Mesenchymal stem cell (in vitro differentiated cells and primary cell): ENCODE results near the gene PRKG1.

Experiments used
- DNase-seq: peaks from one replicate; pipeline ENCODE4 v3.0.0-alpha.2; 2013
- H2AFZ ChIP-seq: one replicate; pipeline ENCODE4 v1.6.1; 2013; ENCODE audit warnings: low read depth, mild to moderate bottlenecking, control low read depth, inconsistent platforms, low read length, moderate library complexity
- H2AK5ac ChIP-seq: 2 replicates; pipeline ENCODE4 v1.6.1; 2013; ENCODE audit warnings: low read length, moderate library complexity, mild to moderate bottlenecking, inconsistent platforms; ENCODE audit not compliant: severe bottlenecking
- H2BK120ac ChIP-seq: one replicate; pipeline ENCODE4 v1.6.1; 2013; ENCODE audit warnings: low read depth, mild to moderate bottlenecking, inconsistent platforms, low read length, moderate library complexity
- H2BK12ac ChIP-seq, 2 experiments: one replicate each; pipeline ENCODE4 v1.6.1; 2013; ENCODE audit warnings: inconsistent platforms in 2 of 2, low read length in 2 of 2, mild to moderate bottlenecking in 2 of 2, moderate library complexity in 2 of 2, control low read depth in 1 of 2
- H2BK15ac ChIP-seq: one replicate; pipeline ENCODE4 v1.6.1; 2013; ENCODE audit warnings: mild to moderate bottlenecking, low read depth, inconsistent platforms; ENCODE audit not compliant: poor library complexity, severe bottlenecking
- H2BK5ac ChIP-seq: 2 replicates; pipeline ENCODE4 v1.6.1; 2013; ENCODE audit warnings: low read depth, mild to moderate bottlenecking, low read length, control low read depth, inconsistent platforms; ENCODE audit not compliant: poor library complexity, severe bottlenecking
- H3K14ac ChIP-seq, 2 experiments: one replicate each; pipeline ENCODE4 v1.6.1; 2013; ENCODE audit warnings: inconsistent platforms in 2 of 2, low read length in 2 of 2, control low read depth in 1 of 2, mild to moderate bottlenecking in 1 of 2, moderate library complexity in 1 of 2
- H3K18ac ChIP-seq, 2 experiments: one replicate each; pipeline ENCODE4 v1.6.1; 2013; ENCODE audit warnings: inconsistent platforms in 2 of 2, low read length in 2 of 2, control low read depth in 1 of 2, low read depth in 1 of 2, mild to moderate bottlenecking in 1 of 2
- H3K23ac ChIP-seq, 2 experiments: one replicate each; pipeline ENCODE4 v1.6.1; 2013; ENCODE audit warnings: inconsistent platforms in 2 of 2, low read length in 2 of 2, mild to moderate bottlenecking in 2 of 2, moderate library complexity in 2 of 2, control low read depth in 1 of 2
- H3K27ac ChIP-seq: 2 replicates; pipeline ENCODE4 v1.5.1; 2013; ENCODE audit warnings: mild to moderate bottlenecking, moderate library complexity, low read length, control low read depth, inconsistent platforms; ENCODE audit not compliant: poor library complexity, severe bottlenecking
- H3K27me3 ChIP-seq, 2 experiments: 2 replicates each; pipeline versions ENCODE4 v1.6.1 to v1.7.0; 2013; ENCODE audit warnings: low read length in 2 of 2, mild to moderate bottlenecking in 2 of 2, moderate library complexity in 2 of 2, control low read depth in 1 of 2, inconsistent platforms in 1 of 2; ENCODE audit not compliant: control insufficient read depth in 1 of 2, insufficient read depth in 1 of 2
- H3K36me3 ChIP-seq, 2 experiments: 2 replicates each; pipeline versions ENCODE4 v1.6.1 to v1.7.0; 2013; ENCODE audit warnings: low read length in 2 of 2, control low read depth in 1 of 2, inconsistent platforms in 1 of 2, low read depth in 1 of 2, mild to moderate bottlenecking in 1 of 2; ENCODE audit not compliant: insufficient read depth in 2 of 2, control insufficient read depth in 1 of 2
- H3K4ac ChIP-seq, 2 experiments: one replicate each; pipeline ENCODE4 v1.6.1; 2013; ENCODE audit warnings: inconsistent platforms in 2 of 2, low read length in 2 of 2, mild to moderate bottlenecking in 2 of 2, moderate library complexity in 2 of 2, control low read depth in 1 of 2, low read depth in 1 of 2
- H3K4me1 ChIP-seq: 2 replicates; pipeline ENCODE4 v1.6.1; 2013; ENCODE audit warnings: low read depth, low read length, control low read depth; ENCODE audit not compliant: control insufficient read depth, insufficient read depth
- H3K4me2 ChIP-seq: 2 replicates; pipeline ENCODE4 v1.6.1; 2013; ENCODE audit warnings: low read length, mild to moderate bottlenecking, inconsistent platforms; ENCODE audit not compliant: poor library complexity, severe bottlenecking
- H3K4me3 ChIP-seq, 2 experiments: 2 replicates each; pipeline versions ENCODE4 v1.5.1 to v1.7.0; 2013; ENCODE audit warnings: low read length in 2 of 2, mild to moderate bottlenecking in 2 of 2, control low read depth in 1 of 2, low read depth in 1 of 2; ENCODE audit not compliant: insufficient read depth in 1 of 2
- H3K79me1 ChIP-seq: replicated peaks from 2 replicates; pipeline ENCODE4 v1.6.1; 2013; ENCODE audit warnings: mild to moderate bottlenecking, control low read depth, low read length, inconsistent platforms; ENCODE audit not compliant: poor library complexity, severe bottlenecking
- H3K9ac ChIP-seq: 2 replicates; pipeline ENCODE4 v1.7.0; 2013; ENCODE audit warnings: mild to moderate bottlenecking, low read length, moderate library complexity
- H3K9me3 ChIP-seq: 2 replicates; pipeline ENCODE4 v1.7.0; 2013; ENCODE audit warnings: mild to moderate bottlenecking, low read length; ENCODE audit not compliant: control insufficient read depth
- H4K8ac ChIP-seq: one replicate; pipeline ENCODE4 v1.6.1; 2013; ENCODE audit warnings: inconsistent platforms, mild to moderate bottlenecking, low read length, moderate library complexity
- H4K91ac ChIP-seq: one replicate; pipeline ENCODE4 v1.6.1; 2013; ENCODE audit warnings: mild to moderate bottlenecking, low read length, inconsistent platforms
- WGBS: methylation state at CpG from one replicate; pipeline ENCODE4 v1.1.7; 2013; ENCODE audit warnings: mixed read lengths; 5-methylcytosine and 5-hydroxymethylcytosine counted together

PRKG1 gene

DNA sequence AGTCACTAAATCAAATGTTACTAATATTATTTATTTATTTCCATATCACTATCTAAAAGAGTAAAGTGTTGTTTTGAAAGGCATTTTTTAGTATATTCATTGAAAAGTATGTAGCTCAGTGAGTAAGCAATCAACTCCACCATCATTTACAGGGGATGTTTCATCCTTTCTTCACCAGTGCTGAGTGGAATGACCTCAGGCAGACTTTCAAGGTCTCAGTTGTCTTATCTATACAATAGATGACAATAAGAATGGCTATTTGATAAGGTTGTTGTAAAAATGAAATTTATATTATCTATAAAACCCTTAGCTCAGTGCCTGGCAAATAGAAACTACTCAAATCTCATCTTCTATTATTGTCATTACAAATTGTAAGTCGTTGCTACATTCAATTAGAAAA lies 829.4 kb downstream of the PRKG1 start:
- Histone ChIP-seq H3K36me3 (no peaks in the 10 kb centered on the region), H3K4me1 (no peaks in the 10 kb centered on the region), H2BK15ac (no peak overlapping the region), H3K23ac (no peak overlapping the region), H3K27me3 (no peaks in the 10 kb centered on the region), H3K18ac (no peak overlapping the region), H4K8ac (no peak overlapping the region), H2BK12ac (no peak overlapping the region), H2BK5ac (no peak overlapping the region), H4K91ac (no peak overlapping the region), H2AFZ (no peak overlapping the region), H3K9me3 (no peaks in the 10 kb centered on the region), H3K14ac (no peak overlapping the region), H3K4ac (no peak overlapping the region), H3K79me1 (no peaks in the 10 kb centered on the region), H2BK120ac (no peak overlapping the region), H3K27ac (no peak overlapping the region), H3K4me3 (no peak overlapping the region), H2AK5ac (no peak overlapping the region), H3K9ac (no peak overlapping the region), H3K4me2 (no peak overlapping the region)
- DNase-seq = no peak
- WGBS = 100% methylated on average over 1 of the region's 1 CpG

DNA sequence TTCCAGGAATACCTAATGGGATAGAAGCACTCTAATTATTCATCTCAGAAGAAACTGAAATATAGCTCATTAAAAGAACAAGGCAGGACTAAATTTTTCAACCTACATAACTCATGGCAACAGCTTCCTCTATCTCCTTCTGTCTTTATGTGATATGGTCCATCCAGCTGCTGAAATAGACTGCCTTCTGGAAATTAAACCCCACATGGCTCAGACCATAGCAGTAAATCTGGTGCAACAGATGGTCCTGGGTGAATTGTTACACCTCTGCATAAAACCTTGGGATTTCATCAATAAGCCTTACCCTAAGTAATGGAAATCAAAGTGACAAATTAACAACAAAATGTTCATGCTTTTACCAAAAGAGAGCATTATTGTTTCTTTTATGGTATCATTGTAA lies 830.7 kb downstream of the PRKG1 start:
- no peak overlapping the region for H2BK120ac ChIP-seq

DNA sequence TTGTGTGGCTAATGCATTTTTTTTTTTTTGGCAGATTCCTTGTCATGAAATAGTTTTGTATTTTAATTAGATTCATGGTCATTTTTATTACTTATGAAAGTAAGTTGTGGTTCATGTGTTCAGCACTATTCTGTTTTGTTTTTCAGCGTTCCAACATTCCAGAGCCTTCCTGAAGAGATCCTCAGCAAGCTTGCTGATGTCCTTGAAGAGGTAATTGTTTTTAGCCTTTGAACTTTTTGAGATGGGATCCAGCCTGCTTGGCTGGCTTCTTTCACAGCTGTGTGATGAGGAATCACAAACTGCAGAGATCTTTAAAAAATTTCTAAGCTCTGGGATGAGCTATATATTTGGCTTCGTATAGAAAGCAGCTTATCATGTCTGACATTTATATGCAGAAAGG lies 833.1 kb downstream of the PRKG1 start:
- H3K4me1 ChIP-seq = no peaks in the 10 kb centered on the region
- no peaks in the 10 kb centered on the region for H3K79me1 ChIP-seq
- no peak overlapping the region for H2BK5ac ChIP-seq
- H4K91ac ChIP-seq = no peak overlapping the region
- 77% methylated on average over 1 of the region's 2 CpGs for WGBS
- H2BK12ac ChIP-seq = no peak overlapping the region
- H3K4me2 ChIP-seq = no peak overlapping the region
- H2AK5ac ChIP-seq = no peak overlapping the region
- no peaks in the 10 kb centered on the region for H3K27me3 ChIP-seq
- H2AFZ ChIP-seq = no peak overlapping the region
- H2BK15ac ChIP-seq = no peak overlapping the region
- no peak overlapping the region for H3K27ac ChIP-seq
- H3K14ac ChIP-seq = no peak overlapping the region
- H3K4ac ChIP-seq = no peak overlapping the region
- H3K9me3 ChIP-seq = no peaks in the 10 kb centered on the region
- no peak overlapping the region for H4K8ac ChIP-seq
- no peak overlapping the region for H3K23ac ChIP-seq
- H3K18ac ChIP-seq = no peak overlapping the region
- no peak for DNase-seq
- H3K4me3 ChIP-seq = no peak overlapping the region
- H2BK120ac ChIP-seq = no peak overlapping the region
- no peak overlapping the region for H3K9ac ChIP-seq
- no peaks in the 10 kb centered on the region for H3K36me3 ChIP-seq

More for the DNA sequence above, 830.7 kb downstream of the PRKG1 start:
- Histone ChIP-seq H3K18ac (no peak overlapping the region), H2BK15ac (no peak overlapping the region), H3K9ac (no peak overlapping the region), H4K91ac (no peak overlapping the region), H3K23ac (no peak overlapping the region), H2AK5ac (no peak overlapping the region), H3K4me2 (no peak overlapping the region), H3K9me3 (no peaks in the 10 kb centered on the region), H4K8ac (no peak overlapping the region), H3K27me3 (no peaks in the 10 kb centered on the region), H3K4me3 (no peak overlapping the region), H3K14ac (no peak overlapping the region), H3K27ac (no peak overlapping the region), H2AFZ (no peak overlapping the region), H2BK5ac (no peak overlapping the region), H2BK12ac (no peak overlapping the region), H3K4me1 (no peaks in the 10 kb centered on the region), H3K79me1 (no peaks in the 10 kb centered on the region), H3K36me3 (no peaks in the 10 kb centered on the region), H3K4ac (no peak overlapping the region)
- no peak for DNase-seq

DNA sequence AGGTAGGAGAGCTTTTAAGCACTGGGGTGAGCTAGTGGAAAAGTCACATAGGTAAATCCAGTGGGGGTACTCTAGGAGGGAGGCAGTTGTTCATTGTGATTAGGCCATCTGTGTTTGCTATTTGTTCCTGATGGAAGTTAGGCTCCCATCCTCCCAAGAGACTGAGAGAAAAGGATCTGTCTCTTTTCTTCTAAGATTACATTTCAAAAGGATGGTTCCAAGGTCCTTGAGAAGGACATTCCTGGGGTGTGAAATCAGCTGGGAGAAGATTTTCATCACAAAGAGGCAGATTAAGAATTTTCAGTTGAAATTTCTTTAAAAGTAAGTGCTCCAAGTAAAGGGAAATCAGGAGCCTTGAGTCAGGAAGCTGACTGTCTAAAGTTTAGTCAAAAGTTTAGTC lies 835.9 kb downstream of the PRKG1 start:
- Histone ChIP-seq H3K4me2 (no peak overlapping the region), H3K27me3 (no peaks in the 10 kb centered on the region), H3K4ac (no peak overlapping the region), H2AFZ (no peak overlapping the region), H2BK120ac (no peak overlapping the region), H4K91ac (no peak overlapping the region), H2AK5ac (no peak overlapping the region), H3K27ac (no peak overlapping the region), H3K14ac (no peak overlapping the region), H3K4me3 (no peak overlapping the region), H3K9me3 (no peaks in the 10 kb centered on the region), H3K36me3 (no peaks in the 10 kb centered on the region), H2BK12ac (no peak overlapping the region), H3K9ac (no peak overlapping the region), H3K79me1 (no peaks in the 10 kb centered on the region), H3K4me1 (no peaks in the 10 kb centered on the region), H2BK5ac (no peak overlapping the region), H3K23ac (no peak overlapping the region), H2BK15ac (no peak overlapping the region), H3K18ac (no peak overlapping the region), H4K8ac (no peak overlapping the region)
- DNase-seq = no peak
